Measurements from ENCODE around the gene SLC9A1.

- TF ChIP-seq CTCF (tag by site-specific recombination; IDR thresholded peaks at IDR 0.05) (no peak), ZNF596 (tag by site-specific recombination; IDR thresholded peaks at IDR 0.05) (no peak), YY1 (tag by site-specific recombination; IDR thresholded peaks at IDR 0.05) (no peak), MZF1 (tag by site-specific recombination; IDR thresholded peaks at IDR 0.05; ENCODE audit: borderline replicate concordance) (no peak), ZNF398 (tag by site-specific recombination; IDR thresholded peaks at IDR 0.05) (no peak), ZNF416 (tag by site-specific recombination; IDR thresholded peaks at IDR 0.05) (no peak), ZNF843 (tag by site-specific recombination; IDR thresholded peaks at IDR 0.05) (no peak), ZNF701 (tag by site-specific recombination; IDR thresholded peaks at IDR 0.05) (no peak), ZNF2 (tag by site-specific recombination; IDR thresholded peaks at IDR 0.05) (no peak), ZEB2 (tag by site-specific recombination; IDR thresholded peaks at IDR 0.05) (no peak), SP7 (tag by site-specific recombination; IDR thresholded peaks at IDR 0.05) (no peak), REST (tag by site-specific recombination; IDR thresholded peaks at IDR 0.05) (no peak)
Measured at GRCh38 chr1:27137544-27138075, 17.3 kb downstream of the SLC9A1 start.

Data from HEK293 (cell line).